Uterus (tissue), 4 donors: ENCODE results near the gene SHOC2. TPM values are rescaled to one million over a fixed set of nuclear protein-coding genes. Genes with fewer than 3 reads are reported as not detected.

ENCODE experiments used
- DNase-seq, 2 donors: peaks; one replicate each; pipeline ENCODE4 v3.0.0-alpha.2; 2019 to 2020
- H3K27ac ChIP-seq, 2 donors: fragments of 200-600 bp; sonication (generic); 1 replicate in 1 of 2; 2 replicates in 1 of 2; pipeline ENCODE4 v1.5.1; 2016 to 2018
- H3K27me3 ChIP-seq, 2 donors: fragments of 200-600 bp; sonication (generic); one replicate each; pipeline ENCODE4 v1.5.1; 2018 to 2019; ENCODE audit warnings: control low read depth in 1 of 2
- H3K36me3 ChIP-seq, 2 donors: fragments of 200-600 bp; sonication (generic); one replicate each; pipeline ENCODE4 v1.5.1; 2019; ENCODE audit warnings: control low read depth in 1 of 2
- H3K4me1 ChIP-seq, 2 donors: fragments of 200-600 bp; sonication (generic); one replicate each; pipeline ENCODE4 v1.5.1; 2018 to 2019; ENCODE audit warnings: control low read depth in 1 of 2
- H3K4me3 ChIP-seq, 2 donors: fragments of 200-600 bp; sonication (generic); 1 replicate in 1 of 2; 2 replicates in 1 of 2; pipeline ENCODE4 v1.5.1; 2018 to 2019; ENCODE audit warnings: mild to moderate bottlenecking in 1 of 2
- H3K9me3 ChIP-seq, 2 donors: fragments of 200-600 bp; sonication (generic); one replicate each; pipeline ENCODE4 v1.5.1; 2019; ENCODE audit warnings: control low read depth in 1 of 2
- CTCF ChIP-seq, 4 experiments: fragments of 200-600 bp in 2 of 4; fragments of 450-650 bp in 2 of 4; sonication (generic) in 2 of 4; IDR thresholded peaks; one replicate each; pipeline ENCODE4 v1.5.1; 2016 to 2019; ENCODE audit warnings: antibody characterized with exemption in 4 of 4, mild to moderate bottlenecking in 2 of 4, moderate library complexity in 1 of 4
- POLR2A ChIP-seq, 2 donors: fragments of 450-650 bp; IDR thresholded peaks; one replicate each; pipeline ENCODE4 v1.6.1; 2016; ENCODE audit warnings: antibody characterized with exemption in 2 of 2, mild to moderate bottlenecking in 1 of 2, moderate library complexity in 1 of 2
- intact Hi-C: fragments of 100-400 bp; cut with DNase I; formaldehyde crosslinking; loops from one replicate; pipeline ENCODE4 v1.15.1; 2023; ENCODE audit warnings: low total_unique reads
- total RNA-seq, 4 donors: library from RNA; depleted of rRNA in 3 of 4; stranded (reverse); fragments of >200 nt in 3 of 4; gene quantifications; one replicate each; pipeline versions ENCODE4 v1.1.0 to v1.2.4, GENCODE V29; 2014 to 2023
- donor health status: DM: yes; HTN: yes; CAD: no.

SHOC2 gene
- total RNA-seq, 4 donors from 2014 or later, result 21.3 to 114 (median 92.5) TPM

DNA sequence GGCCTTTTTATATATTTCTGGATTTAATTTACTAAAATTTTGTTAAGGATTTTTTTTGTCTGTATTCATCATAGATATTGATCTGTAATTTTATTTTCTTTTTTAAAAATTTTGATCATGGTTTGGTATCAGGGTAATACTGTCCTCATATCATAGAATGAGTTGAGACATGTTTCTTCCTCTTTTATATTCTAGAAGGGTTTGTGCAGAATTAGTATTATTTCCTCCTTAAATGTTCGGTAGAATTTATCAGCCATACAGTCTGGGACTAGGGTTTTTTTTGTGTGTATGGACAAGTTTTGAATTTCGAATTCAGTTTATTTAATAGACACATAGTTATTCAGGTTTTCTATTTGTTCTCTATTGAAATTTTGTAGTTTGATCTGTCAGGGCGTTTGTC, 54.0 kb downstream of the SHOC2 start:
- Histone ChIP-seq H3K4me3 (no peak overlapping the region), H3K9me3 (no peaks in the 10 kb centered on the region), H3K36me3 (no peaks in the 10 kb centered on the region), H3K4me1 (no peaks in the 10 kb centered on the region), H3K27ac (no peak overlapping the region), H3K27me3 (no peaks in the 10 kb centered on the region)
- TF ChIP-seq CTCF (IDR thresholded peaks at IDR 0.05) (no peak), POLR2A (IDR thresholded peaks at IDR 0.05) (no peak)
- DNase-seq, result no peak
- intact Hi-C loops, result no loop called here

DNA sequence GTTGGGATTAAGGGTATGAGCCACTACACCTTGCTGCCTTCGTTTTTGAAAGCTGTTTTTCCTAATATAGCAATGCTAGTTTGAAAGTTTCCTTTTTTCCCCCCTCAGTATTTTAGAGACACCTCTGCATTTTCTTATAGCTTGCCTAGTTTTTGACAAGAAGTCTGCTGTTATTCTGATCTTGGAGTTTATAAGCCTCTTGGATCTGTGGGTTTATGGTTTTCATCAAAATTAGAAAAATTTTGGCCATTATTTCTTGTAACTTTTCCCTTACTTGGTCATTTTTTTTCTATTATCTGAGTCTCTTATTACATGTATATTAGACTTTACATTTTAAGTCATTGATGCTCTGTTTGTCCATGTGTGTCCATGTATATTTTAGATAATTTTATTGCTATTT, 57.2 kb downstream of the SHOC2 start:
- H3K9me3 ChIP-seq, result no peaks in the 10 kb centered on the region
- H3K27me3 ChIP-seq, result no peaks in the 10 kb centered on the region
- no peaks in the 10 kb centered on the region for H3K36me3 ChIP-seq
- TF ChIP-seq CTCF (IDR thresholded peaks at IDR 0.05) (no peak), POLR2A (IDR thresholded peaks at IDR 0.05) (no peak)
- H3K4me3 ChIP-seq, result no peak overlapping the region
- H3K4me1 ChIP-seq, result no peaks in the 10 kb centered on the region
- no peak for DNase-seq
- intact Hi-C loops, result no loop called here
- H3K27ac ChIP-seq, result no peak overlapping the region

DNA sequence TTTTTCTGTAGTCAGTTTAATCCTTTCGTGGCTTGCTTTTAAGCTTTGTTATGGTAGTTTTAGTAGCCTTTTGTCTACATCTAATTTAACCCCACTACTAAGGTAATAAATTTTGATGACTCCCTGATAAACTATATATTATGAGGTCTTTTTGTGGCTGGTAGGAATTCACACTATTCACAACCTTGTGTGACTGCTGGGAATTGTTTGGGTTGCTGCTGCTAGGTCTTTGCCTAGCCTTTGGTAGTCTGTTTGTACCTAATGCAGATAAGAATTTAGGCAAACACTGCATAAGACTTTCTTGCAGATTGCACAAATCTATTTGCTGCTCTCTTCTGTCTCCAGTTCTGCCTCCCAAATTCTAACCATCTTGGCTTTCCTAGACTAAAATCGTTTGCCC, 58.3 kb downstream of the SHOC2 start:
- no peak for DNase-seq
- intact Hi-C loops, result no loop called here
- Histone ChIP-seq H3K4me3 (no peak overlapping the region), H3K36me3 (no peaks in the 10 kb centered on the region), H3K27me3 (no peaks in the 10 kb centered on the region), H3K4me1 (no peaks in the 10 kb centered on the region), H3K27ac (no peak overlapping the region), H3K9me3 (no peaks in the 10 kb centered on the region)
- TF ChIP-seq CTCF (IDR thresholded peaks at IDR 0.05) (no peak), POLR2A (IDR thresholded peaks at IDR 0.05) (no peak)

DNA sequence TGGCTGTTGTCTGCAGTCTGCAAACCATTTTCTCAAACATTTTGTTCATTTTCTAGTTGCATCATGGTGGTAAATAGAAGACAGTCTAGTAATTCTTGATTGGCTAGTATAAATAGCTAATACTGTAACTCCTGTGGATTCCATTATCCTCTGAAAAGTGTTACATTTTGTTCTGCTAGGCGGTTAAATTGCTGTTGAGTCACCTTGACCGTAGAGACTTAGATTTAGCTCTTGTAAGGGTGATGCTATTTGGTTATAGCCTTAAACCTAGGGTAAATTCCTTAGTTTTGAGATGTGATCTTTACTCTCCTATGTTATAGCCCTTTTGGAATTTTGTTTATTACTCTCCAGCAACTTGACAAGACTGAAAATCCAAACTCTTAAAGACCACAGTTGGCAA, 58.8 kb downstream of the SHOC2 start:
- Histone ChIP-seq H3K4me1 (no peaks in the 10 kb centered on the region), H3K27me3 (no peaks in the 10 kb centered on the region), H3K36me3 (no peaks in the 10 kb centered on the region), H3K27ac (no peak overlapping the region), H3K9me3 (no peaks in the 10 kb centered on the region), H3K4me3 (no peak overlapping the region)
- DNase-seq, result no peak
- TF ChIP-seq CTCF (IDR thresholded peaks at IDR 0.05) (no peak), POLR2A (IDR thresholded peaks at IDR 0.05) (no peak)
- intact Hi-C loops, result no loop called here

DNA sequence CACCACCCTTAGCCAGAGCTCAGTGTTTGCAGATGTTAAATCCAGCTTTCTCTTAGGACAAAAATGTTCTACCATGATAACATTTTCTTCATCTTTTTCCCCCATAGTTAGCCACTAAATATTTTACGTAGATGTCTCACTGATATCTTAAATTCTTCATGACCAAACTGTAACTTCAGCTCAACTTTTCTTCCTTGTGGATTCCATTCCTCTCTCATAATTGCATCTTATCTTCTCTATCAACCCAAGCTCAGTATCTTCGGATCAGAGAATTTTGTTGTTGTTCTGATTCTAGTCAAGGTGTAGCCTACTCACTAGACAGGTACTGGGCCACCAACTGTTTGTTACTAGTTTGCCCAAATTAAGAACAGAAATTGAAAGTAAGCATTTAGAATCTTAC, 60.2 kb downstream of the SHOC2 start:
- H3K9me3 ChIP-seq, result no peaks in the 10 kb centered on the region
- H3K36me3 ChIP-seq, result no peaks in the 10 kb centered on the region
- intact Hi-C loops, result no loop called here
- no peaks in the 10 kb centered on the region for H3K27me3 ChIP-seq
- no peak overlapping the region for H3K27ac ChIP-seq
- TF ChIP-seq CTCF (IDR thresholded peaks at IDR 0.05) (no peak), POLR2A (IDR thresholded peaks at IDR 0.05) (no peak)
- H3K4me1 ChIP-seq, result no peaks in the 10 kb centered on the region
- H3K4me3 ChIP-seq, result no peak overlapping the region
- no peak for DNase-seq
